Large intestine (tissue), 1 donor: ENCODE results near the gene ZWILCH. TPM values are rescaled to one million over a fixed set of nuclear protein-coding genes. Genes with fewer than 3 reads are reported as not detected.

ENCODE experiments used
- polyA plus RNA-seq: library from polyadenylated mRNA; unstranded; fragments of 120-200 nt; gene quantifications from one replicate; pipeline ENCODE4 v1.2.1, GENCODE V29; 2013

The ZWILCH gene
- polyA plus RNA-seq, 1 donor, result 12.3 TPM

Other genes starting within 250 kb of the ZWILCH start
- gene DIS3L, start 211.8 kb upstream of the ZWILCH start, polyA plus RNA-seq, result 33.6 TPM
- 10.3 TPM for gene TIPIN, start 148.6 kb upstream of the ZWILCH start, polyA plus RNA-seq
- gene MAP2K1, start 118.4 kb upstream of the ZWILCH start, polyA plus RNA-seq, result 27.1 TPM
- 29.7 TPM for gene SNAPC5, start 7.6 kb upstream of the ZWILCH start, polyA plus RNA-seq
- gene RPL4, start 471 bp upstream of the ZWILCH start, polyA plus RNA-seq, result 2,466 TPM
- gene LCTL, start 60.7 kb downstream of the ZWILCH start, polyA plus RNA-seq, result 0.34 TPM
- 25.4 TPM for gene SMAD6, start 196.9 kb downstream of the ZWILCH start, polyA plus RNA-seq